SIG-M5 (cell line): Measurements from ENCODE around the gene MIP.
"Not testable (repeated sequence)": the region's sequence is repeated elsewhere in the genome, so short reads cannot be mapped to it uniquely, and the experiment has no call there.

Experiments used
- DNase-seq: peaks from one replicate; lab custom pipeline; 2025; lab: John Stamatoyannopoulos, UW

Gene MIP

DNA sequence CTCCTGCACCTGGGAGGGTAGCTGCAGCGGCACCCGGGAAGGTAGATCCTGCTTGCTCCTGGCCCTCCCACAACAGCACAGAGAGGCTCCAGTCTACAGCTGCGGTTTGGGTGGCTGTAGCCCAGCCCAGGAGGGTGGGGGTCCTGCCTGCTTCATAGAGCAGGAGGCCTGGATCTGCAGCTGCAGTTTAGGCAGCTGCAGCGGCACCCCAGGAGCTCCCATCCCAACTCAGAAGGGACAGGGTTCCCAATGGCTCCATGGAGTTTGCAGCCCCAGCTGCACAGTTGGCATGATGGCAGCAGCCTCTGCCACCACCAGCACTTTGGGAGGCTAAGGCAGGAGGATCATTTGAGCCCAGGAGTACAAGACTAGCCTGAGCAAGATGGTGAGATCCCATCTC is 43.7 kb downstream of the MIP start:
- no peak for DNase-seq

DNA sequence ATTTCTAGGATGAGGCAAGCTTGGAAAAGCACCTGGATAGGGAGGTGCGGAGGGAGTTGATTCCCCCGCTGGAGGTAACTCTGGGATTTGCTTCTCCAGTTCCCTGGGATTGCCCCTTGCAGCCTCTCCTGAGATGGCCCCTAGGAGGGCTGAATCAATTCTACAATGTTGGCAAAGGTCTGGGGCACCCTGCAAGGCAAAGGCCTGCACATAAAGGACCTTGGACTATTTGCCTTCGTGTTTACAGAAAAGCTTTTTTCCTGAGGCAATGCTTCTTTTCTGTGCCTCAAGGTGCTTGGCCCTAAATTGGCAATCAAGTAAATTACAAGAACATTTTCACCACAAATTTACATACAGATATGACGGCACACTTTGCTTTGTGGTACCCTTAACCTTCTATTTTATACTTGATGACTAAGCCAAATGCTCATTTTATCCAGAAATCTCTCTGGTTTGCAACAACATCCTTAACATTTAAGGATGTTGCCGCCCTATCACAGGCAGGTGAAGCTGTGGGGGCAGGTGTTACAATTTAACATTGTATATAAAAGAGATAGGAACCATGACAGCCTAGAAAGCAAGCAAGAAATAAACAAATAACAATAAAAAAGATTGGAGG is 45.5 kb downstream of the MIP start:
- no peak for DNase-seq

DNA sequence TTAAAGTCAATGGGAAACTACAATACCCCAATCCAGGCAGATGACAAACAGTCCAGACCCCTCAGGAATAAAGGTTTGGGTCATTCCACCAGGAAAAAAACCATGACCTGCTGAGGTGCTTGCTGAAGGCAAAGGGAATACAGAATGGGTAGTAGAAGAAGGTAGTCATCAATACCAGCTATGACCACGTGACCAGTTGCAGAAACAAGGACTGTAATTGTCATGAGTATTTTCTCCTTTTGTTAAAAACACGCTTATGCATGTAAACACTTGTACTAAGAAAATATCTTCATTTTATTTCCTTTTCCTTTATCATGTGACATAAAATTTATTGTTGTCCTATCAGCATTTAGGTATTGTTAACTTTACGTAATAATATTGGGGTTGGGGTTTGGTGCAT is 50.2 kb downstream of the MIP start:
- not testable (repeated sequence) for DNase-seq

DNA sequence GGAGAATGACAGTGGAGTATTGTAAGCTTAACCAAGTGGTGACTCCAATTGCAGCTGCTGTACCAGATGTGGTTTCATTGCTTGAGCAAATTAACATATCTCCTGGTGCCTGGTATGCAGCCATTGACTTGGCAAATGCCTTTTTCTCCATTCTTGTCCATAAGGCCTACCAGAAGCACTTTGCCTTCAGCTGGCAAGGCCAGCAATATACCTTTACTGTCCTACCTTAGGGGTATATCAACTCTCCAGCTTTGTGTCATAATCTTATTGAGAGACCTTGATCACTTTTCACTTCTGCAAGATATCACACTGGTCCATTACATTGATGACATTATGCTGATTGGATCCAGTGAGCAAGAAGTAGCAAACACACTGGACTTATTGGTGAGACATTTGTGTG is 52.8 kb downstream of the MIP start:
- not testable (repeated sequence) for DNase-seq

DNA sequence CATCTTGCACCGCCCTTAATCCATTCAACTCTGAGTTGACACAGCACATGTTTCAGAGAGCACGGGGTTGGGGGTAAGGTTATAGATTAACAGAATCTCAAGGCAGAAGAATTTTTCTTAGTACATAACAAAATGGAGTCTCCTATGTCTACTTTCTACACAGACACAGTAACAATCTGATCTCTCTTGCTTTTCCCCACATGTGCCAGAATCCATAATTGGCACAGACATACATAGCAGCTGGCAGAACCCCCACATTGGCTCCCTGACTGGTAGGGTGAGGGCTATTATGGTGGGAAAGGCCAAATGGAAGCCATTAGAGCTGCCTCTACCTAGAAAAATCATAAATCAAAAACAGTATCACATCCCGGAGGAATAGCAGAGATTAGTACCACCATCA is 53.3 kb downstream of the MIP start:
- DNase-seq, result not testable (repeated sequence)
